HG02571 (cell line): ENCODE measurements around the gene NEMP1.
"Not testable (repeated sequence)": the region's sequence is repeated elsewhere in the genome, so short reads cannot be mapped to it uniquely, and the experiment has no call there.

Source experiments
- ATAC-seq: cut with Tn5 transposase; IDR thresholded peaks from one replicate; pipeline ENCODE4 v1.9.1; 2021; ENCODE audit warnings: mild to moderate bottlenecking, moderate library complexity; ENCODE audit not compliant: unreplicated experiment

The NEMP1 gene

DNA sequence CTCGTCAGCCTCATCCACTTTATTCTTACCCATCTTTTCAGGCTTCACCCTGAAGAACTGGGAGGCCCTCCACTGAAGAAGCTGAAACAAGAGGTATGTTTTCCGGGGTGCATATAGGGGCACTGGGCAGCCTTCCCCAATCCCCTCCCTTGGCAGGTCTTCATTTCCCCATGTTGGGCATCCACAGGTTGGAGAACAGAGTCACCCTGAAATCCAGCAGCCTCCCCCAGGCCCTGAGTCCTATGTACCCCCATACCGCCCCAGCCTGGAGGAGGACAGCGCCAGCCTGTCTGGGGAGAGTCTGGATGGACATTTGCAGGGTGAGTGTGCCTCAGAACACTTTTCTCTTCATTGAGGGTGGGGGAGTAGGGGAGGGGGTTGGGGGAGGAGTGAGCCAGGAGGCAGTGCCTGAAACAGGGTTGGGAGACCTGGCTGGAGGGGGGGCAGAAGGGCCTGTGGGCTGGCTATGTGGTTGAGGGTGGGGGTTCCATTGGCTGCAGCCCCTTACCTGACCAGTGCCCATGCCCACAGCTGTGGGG lies 14.4 kb upstream of the NEMP1 start:
- no peak for ATAC-seq

DNA sequence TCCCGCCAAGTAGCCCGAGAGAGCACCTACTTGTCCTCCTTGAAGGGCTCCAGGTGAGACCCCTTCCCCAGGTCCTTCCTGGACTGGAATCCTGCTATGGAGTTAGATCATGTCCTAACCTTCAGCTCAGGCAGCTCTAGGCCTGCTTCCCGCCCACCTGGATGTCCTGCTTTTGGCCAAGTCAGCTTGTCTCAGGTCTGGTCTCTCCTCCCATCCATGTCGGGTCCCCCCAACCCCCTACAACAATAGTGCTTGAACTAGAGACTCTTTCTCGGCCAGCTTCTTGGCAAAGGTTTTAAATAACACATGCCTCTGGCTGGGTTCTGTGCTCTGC lies 13.9 kb upstream of the NEMP1 start:
- ATAC-seq, result no peak

DNA sequence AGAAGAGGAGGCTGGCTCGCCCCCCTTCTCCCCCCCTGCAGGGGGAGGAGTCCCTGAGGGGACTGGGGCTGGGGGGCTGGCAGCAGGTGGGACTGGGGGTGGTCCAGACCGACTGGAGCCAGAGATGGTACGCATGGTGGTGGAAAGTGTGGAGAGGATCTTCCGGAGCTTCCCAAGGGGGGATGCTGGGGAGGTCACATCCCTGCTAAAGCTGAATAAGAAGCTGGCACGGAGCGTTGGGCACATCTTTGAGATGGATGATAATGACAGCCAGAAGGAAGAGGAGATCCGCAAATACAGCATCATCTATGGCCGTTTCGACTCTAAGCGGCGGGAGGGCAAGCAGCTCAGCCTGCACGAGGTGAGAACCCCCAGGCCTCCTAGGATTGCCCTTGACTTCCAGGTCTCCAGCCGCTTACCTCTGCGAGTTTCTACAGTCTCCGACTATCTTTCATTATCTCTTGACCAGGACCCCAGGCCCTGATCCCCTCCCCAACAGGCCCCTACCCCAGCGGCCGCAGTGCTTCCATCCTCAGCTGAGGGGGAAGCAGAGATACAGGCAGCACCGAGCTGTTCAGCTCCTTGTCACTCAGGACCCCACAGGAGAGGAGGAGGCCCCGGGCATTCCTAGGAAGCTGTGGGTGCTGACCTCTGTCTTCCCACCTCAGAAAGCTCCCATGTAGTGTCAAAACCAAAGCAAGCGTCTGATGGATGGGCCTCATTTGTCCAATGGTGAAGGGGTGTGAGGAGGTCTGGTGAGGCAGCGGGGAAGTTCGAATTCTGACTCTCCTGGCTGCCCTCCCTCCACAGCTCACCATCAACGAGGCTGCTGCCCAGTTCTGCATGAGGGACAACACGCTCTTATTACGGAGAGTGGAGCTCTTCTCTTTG lies 13.3 kb upstream of the NEMP1 start:
- ATAC-seq, result no peak

DNA sequence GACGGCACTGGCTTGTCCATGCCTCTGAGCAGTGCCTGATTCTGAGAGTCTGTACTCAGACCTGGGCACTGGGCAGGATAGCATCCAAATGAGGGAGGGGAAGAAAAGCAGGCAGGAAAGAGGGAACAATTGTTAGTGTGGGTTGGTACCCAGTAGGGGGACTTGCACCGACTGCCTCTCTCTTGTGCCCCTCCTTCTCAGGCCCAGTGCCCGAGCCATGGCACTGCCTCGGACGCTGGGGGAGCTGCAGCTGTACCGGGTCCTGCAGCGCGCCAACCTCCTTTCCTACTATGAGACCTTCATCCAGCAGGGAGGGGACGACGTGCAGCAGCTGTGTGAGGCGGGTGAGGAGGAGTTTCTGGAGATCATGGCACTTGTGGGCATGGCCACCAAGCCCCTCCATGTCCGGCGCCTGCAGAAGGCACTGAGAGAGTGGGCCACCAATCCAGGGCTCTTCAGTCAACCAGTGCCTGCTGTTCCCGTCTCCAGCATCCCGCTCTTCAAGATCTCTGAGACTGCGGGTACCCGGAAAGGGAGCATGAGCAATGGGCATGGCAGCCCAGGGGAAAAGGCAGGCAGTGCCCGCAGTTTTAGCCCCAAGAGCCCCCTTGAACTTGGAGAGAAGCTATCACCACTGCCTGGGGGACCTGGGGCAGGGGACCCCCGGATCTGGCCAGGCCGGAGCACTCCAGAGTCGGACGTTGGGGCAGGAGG lies 12.5 kb upstream of the NEMP1 start:
- no peak for ATAC-seq

DNA sequence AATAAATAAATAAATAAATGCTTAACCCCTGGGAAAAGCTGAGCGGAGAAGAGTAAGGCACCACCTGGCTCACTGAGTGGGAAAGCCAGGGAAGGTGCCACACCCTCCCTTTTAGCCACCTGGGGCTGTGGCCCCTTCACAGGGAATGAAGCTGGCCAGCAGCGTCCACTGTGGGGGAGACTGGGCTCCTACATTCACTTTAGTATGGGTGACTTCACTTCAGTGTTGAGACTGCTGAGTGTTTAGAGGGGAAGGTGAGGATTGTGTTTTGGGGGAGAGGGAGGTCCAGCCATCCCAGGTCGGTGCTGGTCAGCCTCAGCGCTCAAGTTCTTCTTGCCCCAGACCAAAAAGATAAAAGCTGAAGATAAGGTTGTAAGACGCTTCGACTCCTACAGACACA lies 11.9 kb upstream of the NEMP1 start:
- ATAC-seq, result no peak

DNA sequence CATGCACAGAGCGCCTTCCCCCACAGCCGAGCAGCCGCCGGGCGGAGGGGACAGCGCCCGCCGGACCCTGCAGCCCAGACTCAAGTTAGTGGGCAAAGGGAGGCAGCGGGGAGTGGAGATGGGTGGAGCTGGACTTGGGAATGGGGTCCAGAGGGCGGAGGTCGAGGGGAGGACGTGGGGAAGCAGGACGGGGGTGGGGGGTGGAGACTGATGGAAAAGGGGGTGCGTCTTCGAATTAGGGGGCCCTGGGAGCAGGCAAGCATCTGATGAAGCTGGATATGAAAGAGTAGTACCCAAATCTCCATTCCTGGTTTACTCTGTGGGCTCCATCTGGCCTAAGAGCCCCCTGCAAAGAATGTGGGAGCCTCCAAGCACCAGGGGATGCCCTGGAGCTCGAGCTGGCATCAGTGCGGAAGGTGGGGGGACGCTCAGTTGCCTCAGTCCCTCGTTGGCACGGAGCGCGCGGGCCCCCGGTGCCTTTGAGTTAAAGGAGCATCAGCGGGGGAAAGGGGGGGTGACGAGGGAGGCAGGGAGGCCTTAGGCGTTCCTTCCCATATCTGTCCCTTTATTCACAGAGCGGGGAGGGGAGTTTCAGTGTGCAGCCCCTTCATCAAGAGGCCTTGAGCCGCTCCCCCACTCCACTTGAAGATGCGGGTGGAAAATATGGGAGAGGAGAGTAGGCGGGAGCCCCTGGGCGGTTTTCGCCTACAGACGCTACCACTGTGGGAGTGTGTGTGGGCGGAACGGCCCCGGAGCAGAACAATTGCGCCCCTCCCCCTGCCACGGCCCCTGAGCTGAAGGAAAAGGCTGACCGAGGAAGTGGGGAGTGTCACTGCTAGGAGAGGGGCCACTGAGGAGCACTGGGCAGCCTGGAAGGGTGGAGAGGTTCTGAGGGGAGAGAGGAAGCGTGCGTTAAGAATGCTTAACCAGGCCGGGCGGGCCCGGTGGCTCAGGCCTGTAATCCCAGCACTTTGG lies 11.0 kb upstream of the NEMP1 start:
- no peak for ATAC-seq

DNA sequence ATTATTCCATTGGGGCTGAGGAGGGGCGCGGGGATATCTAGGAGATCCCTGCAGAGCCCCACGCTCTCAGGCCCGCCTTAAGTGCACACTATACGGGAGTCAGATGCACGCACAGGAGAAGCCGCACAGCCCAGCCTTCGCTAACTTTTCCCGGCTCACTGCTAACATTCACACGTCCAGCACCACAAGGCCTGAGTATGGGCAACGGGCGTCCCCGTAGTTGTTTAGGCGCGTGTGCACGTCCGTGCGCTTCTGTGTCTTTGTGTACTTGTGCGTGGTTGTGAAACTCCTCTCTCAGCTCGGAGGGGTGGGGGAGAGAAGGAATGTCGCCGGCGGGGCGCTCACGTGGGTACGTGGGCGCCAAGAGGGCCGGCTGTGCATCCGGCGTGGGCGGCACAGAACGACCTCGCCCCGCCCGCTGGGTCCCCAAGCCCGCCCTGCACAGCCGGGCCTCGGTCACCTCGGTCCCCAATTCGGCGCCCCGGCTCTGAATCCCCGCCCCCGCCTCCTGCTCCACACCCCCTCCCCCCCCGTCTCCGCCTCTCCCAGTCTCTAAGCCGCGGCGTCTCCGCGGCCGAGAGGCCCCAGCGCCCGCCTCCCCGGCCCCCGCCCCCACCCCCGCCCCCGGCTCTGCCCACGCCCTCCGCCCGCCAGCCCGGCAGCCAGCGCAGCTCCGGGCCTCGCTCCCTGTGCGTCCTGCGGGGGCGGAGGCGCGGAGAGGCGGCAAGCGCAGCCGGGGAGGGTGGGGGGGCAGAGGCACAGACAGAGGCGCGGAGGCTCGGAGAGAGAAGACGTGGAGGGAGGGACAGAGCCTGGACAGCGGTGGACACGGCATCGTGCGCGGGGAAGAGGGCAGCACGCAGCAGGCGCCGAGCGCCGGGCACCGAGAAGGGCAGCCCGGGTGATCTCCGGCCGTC lies 10.0 kb upstream of the NEMP1 start, which contains the start of gene NAB2:
Gene NAB2, plus strand, starts transcription at position 761 of the 917 bp plus-strand sequence. CDS start 158 bp downstream, outside the sequence.
- peak; percentile 49 for ATAC-seq

DNA sequence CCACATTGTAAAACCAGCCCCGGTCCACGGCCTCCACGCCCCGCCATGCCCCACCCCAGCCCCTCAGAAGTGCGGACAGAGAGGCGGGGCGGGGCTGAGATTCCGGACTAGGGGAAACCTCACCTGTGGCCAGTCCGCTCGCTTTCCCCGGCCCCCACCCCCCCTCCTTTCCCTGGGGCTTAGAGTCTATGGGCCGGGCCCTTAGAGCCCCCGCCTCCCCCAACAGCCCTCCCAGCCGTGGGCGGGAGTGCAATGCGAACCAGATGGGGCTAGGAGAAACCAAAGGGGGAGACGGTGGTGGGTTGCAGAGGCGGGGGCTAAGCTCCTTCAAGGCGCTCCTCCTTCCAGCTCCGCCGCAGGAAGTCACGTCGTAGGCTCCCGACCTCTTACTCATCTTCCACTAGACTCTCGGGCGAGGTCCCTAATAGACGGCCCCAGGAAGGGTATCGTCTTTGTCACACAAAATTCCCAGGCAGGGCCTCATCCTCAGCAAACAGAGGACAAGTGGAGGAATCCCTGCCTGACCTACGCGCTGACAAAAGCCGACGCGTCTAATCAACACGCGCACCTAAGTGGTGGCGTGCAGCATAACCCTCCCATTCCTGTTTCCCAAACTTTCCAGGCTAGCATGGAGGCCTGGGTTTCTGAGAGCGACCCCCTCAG lies 9.2 kb upstream of the NEMP1 start:
- ATAC-seq, result peak; percentile 37

DNA sequence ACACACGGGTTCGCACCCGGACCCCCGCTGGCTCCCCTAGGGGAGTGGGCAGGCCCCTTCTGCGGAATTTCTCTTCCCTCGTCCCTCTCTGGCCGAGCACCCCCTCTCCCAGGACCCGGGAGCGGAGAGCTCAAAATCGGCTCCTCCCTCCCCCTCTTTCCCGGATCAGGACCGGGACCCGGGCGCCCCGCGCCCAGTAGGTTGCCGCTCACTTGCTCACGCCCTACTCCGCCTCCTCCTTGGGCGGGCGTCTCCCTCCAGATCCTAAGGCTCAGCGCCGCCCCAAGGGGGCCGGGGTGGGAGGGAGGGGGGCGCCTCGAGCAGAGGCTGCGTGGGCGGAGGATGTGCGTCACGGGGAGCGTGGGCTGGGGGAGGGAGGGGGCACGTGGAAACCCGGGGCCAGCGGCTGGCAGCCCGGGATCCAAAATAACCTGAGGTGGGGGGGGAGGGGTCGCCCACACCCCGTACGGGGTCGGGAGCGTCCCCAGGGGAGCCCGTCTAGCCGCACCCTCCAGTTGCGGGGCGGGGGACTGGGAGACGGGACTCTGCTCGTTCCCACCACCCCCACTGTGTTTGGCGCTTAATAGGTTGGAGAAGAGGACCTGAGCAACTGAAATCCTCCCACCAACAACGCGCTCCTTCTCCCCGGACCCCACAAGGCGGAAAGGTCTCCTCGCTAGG lies 8.6 kb upstream of the NEMP1 start:
- ATAC-seq, result peak; percentile 35

DNA sequence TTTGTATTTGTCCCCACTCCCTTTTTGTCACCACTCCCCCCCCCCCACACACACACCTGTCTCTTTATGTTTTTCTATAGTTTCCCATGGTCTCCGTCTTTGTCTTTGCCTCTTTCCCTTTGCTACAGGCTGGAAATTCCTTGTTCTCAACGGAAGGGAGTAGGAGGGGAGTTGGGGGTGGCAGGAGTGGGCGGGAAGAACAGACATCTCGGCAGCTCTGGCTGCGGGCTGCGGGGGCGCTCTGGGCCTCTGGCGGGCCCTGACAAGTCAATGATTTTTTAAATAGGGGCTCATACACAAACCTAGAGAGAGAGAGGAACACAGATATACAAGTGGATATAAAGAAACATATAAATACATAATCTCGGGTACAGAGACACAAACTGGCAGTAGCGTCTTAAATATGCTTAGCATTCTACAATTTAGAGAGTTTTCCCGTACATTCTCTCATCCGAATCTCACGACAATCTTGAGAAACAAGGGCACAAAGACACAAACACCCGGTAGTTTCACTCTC lies 8.0 kb upstream of the NEMP1 start:
- no peak for ATAC-seq

DNA sequence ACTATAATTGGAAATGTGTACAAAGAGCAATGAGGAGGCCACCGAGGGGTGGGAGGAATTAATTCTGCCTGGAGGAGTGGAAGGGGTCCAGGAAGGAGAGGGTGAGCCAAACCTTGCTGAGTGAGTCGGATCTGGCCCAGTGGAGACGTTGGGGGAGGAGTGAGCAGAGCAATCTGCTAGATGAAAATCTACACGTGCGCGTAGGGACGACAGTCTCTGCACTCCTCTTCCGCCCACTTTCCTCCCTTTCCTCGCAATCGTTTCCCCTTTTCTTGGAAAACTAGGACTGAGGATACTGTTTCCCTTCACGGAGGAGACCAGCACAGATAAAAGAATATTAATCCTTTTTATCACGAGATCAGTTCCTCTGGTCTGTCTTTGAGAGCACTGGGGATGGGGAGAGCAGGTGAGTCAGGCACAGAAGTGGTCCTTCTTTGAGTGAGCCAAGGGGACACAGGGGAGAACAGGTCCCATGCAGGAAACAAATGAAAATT lies 7.5 kb upstream of the NEMP1 start:
- ATAC-seq, result no peak

DNA sequence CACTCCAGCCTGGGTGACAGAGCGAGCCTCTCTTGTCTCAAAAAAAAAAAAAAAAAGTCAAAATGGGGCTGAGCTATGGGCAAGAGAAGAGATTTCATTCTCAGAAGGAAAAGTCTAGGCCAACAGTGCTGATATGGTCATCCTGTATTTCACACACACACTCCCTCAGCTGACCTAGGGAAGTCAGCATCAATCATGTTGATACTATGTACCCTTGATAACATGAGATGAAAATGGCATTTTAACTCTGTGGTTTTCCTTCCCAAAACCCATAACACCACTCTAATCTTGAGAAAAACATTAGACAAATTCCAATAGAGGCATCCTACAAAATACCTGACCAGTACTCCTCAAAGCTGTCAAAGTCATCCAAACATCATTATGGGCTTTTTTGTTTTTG lies 2.3 kb upstream of the NEMP1 start:
- no peak for ATAC-seq

DNA sequence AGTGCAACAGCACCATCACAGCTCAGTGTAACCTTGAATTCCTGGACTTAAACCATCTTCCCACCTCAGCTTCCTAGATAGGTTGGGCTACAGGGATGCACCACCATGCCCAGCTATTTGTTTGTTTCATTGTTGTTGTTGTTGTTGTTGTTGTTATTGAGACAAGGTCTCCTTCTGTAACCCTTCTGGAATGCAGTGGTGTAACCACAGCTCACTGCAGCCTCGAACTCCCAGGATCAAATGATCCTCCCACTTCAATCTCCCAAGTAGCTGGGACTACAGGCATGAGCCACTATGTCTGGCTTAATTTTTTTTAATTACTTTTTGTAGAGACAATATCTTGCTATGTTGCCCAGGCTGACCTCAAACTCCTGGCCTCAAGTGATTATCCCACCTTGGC lies 1.2 kb upstream of the NEMP1 start:
- ATAC-seq, result no peak

DNA sequence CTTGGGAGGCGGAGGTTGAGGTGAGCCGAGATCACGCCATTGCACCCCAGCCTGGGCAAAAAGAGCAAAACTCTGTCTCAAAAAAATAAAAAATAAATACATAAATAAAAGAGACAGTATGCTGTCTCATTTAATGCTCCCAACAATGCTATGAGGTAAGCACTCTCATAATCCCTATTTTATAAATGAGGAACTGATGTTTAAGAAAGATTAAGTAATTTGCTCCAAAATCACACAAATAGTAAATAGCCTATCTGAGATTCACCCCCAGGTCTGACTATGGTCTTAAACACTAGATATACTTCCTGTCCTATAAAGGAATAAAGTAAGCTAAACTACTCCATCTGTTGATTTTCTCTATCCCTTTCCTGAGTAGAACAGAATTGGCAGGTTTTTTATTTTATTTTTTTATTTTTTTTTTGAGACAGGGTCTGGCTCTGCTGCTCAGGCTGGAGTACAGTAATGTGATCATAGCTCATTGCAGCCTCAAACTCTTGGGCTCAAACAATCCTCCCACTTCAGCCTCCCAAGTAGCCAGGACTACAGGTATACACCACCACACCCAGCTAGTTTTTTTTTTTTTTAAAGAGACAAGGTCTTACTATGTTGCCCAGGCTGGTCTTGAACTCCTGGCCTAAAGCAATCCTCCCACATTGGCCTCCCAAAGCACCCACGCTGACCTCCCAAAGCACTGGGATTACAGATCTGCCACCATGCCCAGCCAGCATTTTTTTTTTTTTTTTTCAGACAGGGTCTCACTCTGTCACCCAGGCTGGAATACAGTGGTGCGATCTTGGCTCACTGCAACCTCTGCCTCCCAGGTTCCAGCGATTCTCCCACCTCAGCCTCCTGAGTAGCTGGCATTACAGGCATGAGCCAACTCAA lies 4.8 kb downstream of the NEMP1 start:
- not testable (repeated sequence) for ATAC-seq

DNA sequence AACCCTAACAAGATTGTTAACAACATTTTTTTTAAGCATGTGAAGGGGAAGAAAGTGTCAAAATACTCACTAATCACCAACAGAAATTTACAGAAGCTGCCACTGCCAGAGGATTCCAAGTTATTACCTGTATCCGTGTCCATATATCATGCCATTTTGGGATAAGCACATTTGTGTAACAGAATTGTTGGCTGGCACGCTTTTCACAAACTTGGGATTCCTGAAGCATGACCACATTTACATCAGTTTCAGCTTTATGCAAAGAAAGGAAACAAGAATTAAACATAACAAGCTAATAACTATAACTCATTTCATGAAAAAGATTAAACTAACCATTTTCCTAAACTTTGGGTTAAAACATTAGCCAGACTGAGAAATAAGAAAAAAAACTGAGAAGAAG lies 5.9 kb downstream of the NEMP1 start:
- ATAC-seq, result no peak

DNA sequence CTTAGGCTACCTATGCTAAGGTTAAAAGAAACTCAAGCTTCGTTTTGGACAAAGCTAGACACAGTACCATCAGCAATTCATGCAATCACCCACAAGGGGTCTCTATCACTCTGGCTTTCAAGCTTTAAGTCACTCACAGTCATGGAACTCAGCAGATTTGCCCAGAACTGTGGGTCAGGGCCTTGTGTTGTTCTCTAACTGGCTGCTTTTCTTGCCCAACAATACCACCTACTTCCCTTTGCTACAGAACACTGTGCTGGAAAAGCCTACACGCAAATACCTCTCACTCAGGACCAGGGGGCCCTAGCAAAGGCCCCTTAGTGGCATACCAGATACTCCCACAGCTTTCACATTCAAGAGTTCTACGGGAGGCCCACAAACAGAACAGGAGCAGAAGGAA lies 9.1 kb downstream of the NEMP1 start:
- peak; percentile 80 for ATAC-seq

DNA sequence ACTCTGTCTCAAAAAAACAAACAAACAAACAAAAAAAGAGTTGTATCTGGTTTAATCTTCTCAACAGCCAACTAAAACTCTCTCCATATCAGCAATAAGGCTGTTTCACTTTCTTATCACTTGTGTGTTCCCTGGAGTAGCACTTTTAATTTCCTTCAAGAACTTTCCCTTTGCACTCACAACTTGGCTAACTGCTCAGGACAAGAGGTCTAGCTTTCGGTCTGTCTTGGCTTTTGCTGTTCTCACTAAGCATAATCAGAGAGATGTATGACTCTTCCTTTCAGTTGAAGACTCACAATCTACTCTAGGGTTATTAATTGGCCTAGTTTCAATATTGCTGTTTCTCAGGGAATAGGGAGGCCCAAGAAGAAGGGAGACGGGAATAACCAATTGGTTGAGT lies 12.3 kb downstream of the NEMP1 start:
- no peak for ATAC-seq
